GM12873 (cell line): ENCODE data around the gene RIPK3.

Experiments used
- CTCF ChIP-seq: IDR thresholded peaks from 2 replicates; pipeline ENCODE4 v1.5.1; 2012; ENCODE audit warnings: low read depth, mild to moderate bottlenecking, moderate library complexity, low read length, control low read depth; ENCODE audit not compliant: insufficient read depth; ENCODE audit errors: missing control alignments

The RIPK3 gene

GRCh38 chr14:24330973-24331674 is 8.7 kb downstream of the RIPK3 start:
- no peak for TF ChIP-seq CTCF

GRCh38 chr14:24329736-24330135 is 10.1 kb downstream of the RIPK3 start:
- no peak for TF ChIP-seq CTCF

DNA sequence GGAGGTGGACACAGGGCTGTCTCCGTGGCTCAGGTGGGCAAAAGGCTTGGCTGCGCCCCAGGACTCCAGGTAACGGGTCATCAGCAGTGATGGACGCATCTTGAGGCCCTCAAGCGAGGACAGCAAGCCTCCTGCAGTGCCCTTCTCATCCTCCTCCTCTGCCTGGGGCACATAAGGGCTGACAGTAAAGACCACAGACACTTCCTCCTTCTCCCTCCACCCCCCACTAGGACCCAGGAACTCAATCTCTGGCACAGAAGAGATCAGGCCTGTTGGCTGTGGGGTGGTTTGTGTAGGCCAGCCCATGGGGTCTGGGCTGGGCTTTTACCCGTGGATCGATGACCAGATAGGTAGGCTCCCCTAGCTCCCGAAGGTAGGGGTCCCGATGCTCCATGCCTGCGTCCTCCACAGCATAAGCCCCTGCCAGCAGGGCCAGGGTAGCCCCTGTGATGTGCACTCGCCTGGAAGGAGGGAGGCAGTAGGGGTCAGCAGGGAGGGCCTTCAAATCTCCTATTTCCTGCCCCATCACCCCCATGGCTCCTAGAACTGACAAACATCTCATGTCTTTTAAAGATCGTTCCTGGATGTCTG is 10.6 kb downstream of the RIPK3 start:
- no peak for TF ChIP-seq CTCF

- TF ChIP-seq CTCF = peak; percentile 45
Observed at GRCh38 chr14:24327914-24328313, 11.9 kb downstream of the RIPK3 start.

DNA sequence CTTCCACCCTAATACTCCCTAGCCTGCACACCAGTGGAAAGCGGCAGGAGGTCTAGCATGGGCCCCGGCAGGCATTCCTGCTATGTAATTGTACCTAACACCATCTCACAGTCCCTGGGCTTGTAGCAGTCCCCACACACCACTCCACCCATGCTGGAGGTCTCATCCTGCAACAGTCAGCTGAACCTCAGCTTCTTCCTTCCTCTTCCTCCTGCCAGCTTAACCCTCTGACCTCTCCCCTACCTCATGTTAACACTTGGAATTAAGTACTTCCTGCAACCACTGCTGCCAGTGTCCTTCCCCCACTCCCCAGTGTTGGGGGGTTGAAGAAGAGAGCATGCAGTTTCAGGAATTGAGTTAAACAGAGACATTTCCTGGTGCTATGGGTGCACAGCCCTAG is 12.5 kb downstream of the RIPK3 start:
- no peak for TF ChIP-seq CTCF

DNA sequence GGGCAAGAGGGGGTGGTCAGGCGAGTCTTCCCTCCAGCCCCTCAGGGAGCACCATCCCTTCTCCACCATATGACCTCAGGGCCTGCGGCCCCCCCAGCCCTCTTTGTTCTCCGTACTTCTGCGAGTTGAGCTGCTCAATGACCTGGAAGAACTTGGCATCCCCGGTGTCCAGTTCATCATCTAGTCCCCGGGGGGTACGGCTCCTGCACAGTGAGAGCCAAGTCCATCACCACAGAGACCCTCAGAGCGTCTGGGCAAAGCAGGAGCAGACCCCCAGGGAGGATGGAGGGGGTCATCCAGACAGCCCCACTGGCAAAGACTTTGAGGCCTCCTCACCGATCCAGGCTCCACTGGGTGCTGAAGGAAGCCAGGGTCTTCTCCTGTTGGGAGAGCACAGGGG is 13.8 kb downstream of the RIPK3 start:
- TF ChIP-seq CTCF = no peak

- TF ChIP-seq CTCF = no peak
Observed at GRCh38 chr14:24325041-24325530, 14.7 kb downstream of the RIPK3 start.
